HepG2 (cell line): Measurements from ENCODE around the gene ASPHD1. TPM values are rescaled to one million over a fixed set of nuclear protein-coding genes. Genes with fewer than 3 reads are reported as not detected.

Experiments
- ATRX ChIP-seq: sonication (generic); formaldehyde crosslinking; IDR thresholded peaks from 2 replicates; pipeline ENCODE4 v1.4.0; 2020; ENCODE audit warnings: missing genetic modification reagents, borderline replicate concordance
- CHCHD3 ChIP-seq: sonication (generic); formaldehyde crosslinking; IDR thresholded peaks from 2 replicates; pipeline ENCODE4 v1.8.0; 2022; ENCODE audit warnings: mild to moderate bottlenecking, missing genetic modification reagents, moderate library complexity
- HDAC1 ChIP-seq: sonication (generic); formaldehyde crosslinking; IDR thresholded peaks from 2 replicates; pipeline ENCODE4 v1.5.1; 2020; ENCODE audit warnings: mild to moderate bottlenecking, missing genetic modification reagents
- HDAC2 ChIP-seq: sonication (generic); formaldehyde crosslinking; IDR thresholded peaks from 2 replicates; pipeline ENCODE4 v1.4.0; 2020; ENCODE audit warnings: missing genetic modification reagents
- MAZ ChIP-seq, 2 experiments: sonication (generic) in 1 of 2; formaldehyde crosslinking in 1 of 2; IDR thresholded peaks; 2 replicates each; pipeline versions ENCODE4 v1.5.0 to v1.6.1; 2012 to 2020; ENCODE audit warnings: low read depth in 2 of 2, mild to moderate bottlenecking in 2 of 2, borderline replicate concordance in 1 of 2, improper control_type of control experiment in 1 of 2, low read length in 1 of 2, missing genetic modification reagents in 1 of 2, moderate library complexity in 1 of 2
- MIER3 ChIP-seq: IDR thresholded peaks from 2 replicates; pipeline ENCODE4 v1.6.1; 2016; ENCODE audit warnings: missing compliant biosample characterization, borderline replicate concordance
- RAD21 ChIP-seq: fragments of 450-650 bp; formaldehyde crosslinking; IDR thresholded peaks from 2 replicates; pipeline ENCODE4 v1.5.0; 2020; ENCODE audit warnings: mild to moderate bottlenecking
- SKIL ChIP-seq: sonication (generic); formaldehyde crosslinking; IDR thresholded peaks from 2 replicates; pipeline ENCODE4 v1.8.0; 2022; ENCODE audit warnings: missing genetic modification reagents, mild to moderate bottlenecking, moderate library complexity, borderline replicate concordance
- SMAD1 ChIP-seq: sonication (generic); formaldehyde crosslinking; IDR thresholded peaks from 2 replicates; pipeline ENCODE4 v1.4.0; 2020; ENCODE audit warnings: missing genetic modification reagents, low read depth, mild to moderate bottlenecking, borderline replicate concordance
- STAG1 ChIP-seq: sonication (generic); formaldehyde crosslinking; IDR thresholded peaks from 2 replicates; pipeline ENCODE4 v1.4.0; 2020; ENCODE audit warnings: missing genetic modification reagents
- WIZ ChIP-seq: sonication (generic); formaldehyde crosslinking; IDR thresholded peaks from 2 replicates; pipeline ENCODE4 v1.5.1; 2020; ENCODE audit warnings: mild to moderate bottlenecking, missing genetic modification reagents
- ZNF547 ChIP-seq: sonication (generic); formaldehyde crosslinking; IDR thresholded peaks from 2 replicates; pipeline ENCODE4 v1.5.1; 2020; ENCODE audit warnings: mild to moderate bottlenecking, missing genetic modification reagents
- ZNF556 ChIP-seq: sonication (generic); formaldehyde crosslinking; IDR thresholded peaks from 2 replicates; pipeline ENCODE4 v1.4.0; 2020; ENCODE audit warnings: mild to moderate bottlenecking, missing genetic modification reagents, borderline replicate concordance
- ZNF670 ChIP-seq: sonication (generic); formaldehyde crosslinking; IDR thresholded peaks from 2 replicates; pipeline ENCODE4 v1.8.0; 2022; ENCODE audit warnings: mild to moderate bottlenecking, missing genetic modification reagents, borderline replicate concordance
- polyA plus RNA-seq, 8 experiments: library from polyadenylated mRNA; depleted of rRNA in 3 of 8; stranded (reverse) in 7 of 8; unstranded in 1 of 8; fragments of >200 nt; fragmentation: Illumina TruSeq in 4 of 8; extraction: Trizol in 4 of 8; gene quantifications; 2 replicates each; pipeline versions ENCODE4 v1.2.1 to v1.2.3, GENCODE V29; 2011 to 2016; ENCODE audit warnings: low read depth in 4 of 8, missing spikeins in 1 of 8, mixed read lengths in 1 of 8; ENCODE audit not compliant: insufficient read depth in 1 of 8
- total RNA-seq, 5 experiments: library from RNA; depleted of rRNA; stranded (reverse); fragments of >200 nt; fragmentation: Illumina TruSeq; extraction: Trizol; gene quantifications; 2 replicates each; pipeline ENCODE4 v1.2.3, GENCODE V29; 2016; ENCODE audit warnings: low read depth in 1 of 5
- TF ChIP-seq, protein P1 (sequence below): sonication (generic); formaldehyde crosslinking; IDR thresholded peaks from 2 replicates; pipeline ENCODE4 v1.5.1; 2020; ENCODE audit warnings: mild to moderate bottlenecking, missing genetic modification reagents
- TF ChIP-seq, protein P2 (sequence below): sonication (generic); formaldehyde crosslinking; IDR thresholded peaks from 2 replicates; pipeline ENCODE4 v1.5.0; 2020; ENCODE audit warnings: mild to moderate bottlenecking, missing genetic modification reagents
- TF ChIP-seq, protein P3 (sequence below): sonication (generic); formaldehyde crosslinking; IDR thresholded peaks from 2 replicates; pipeline ENCODE4 v1.8.1; 2022; ENCODE audit warnings: low read depth, mild to moderate bottlenecking, missing genetic modification reagents

Gene ASPHD1
- total and polyA plus RNA-seq, 2 of the 13 experiments (the other 11 are each of a cell fraction or from before 2014, with no cell fraction given) = 13.1 to 19.7 TPM

DNA sequence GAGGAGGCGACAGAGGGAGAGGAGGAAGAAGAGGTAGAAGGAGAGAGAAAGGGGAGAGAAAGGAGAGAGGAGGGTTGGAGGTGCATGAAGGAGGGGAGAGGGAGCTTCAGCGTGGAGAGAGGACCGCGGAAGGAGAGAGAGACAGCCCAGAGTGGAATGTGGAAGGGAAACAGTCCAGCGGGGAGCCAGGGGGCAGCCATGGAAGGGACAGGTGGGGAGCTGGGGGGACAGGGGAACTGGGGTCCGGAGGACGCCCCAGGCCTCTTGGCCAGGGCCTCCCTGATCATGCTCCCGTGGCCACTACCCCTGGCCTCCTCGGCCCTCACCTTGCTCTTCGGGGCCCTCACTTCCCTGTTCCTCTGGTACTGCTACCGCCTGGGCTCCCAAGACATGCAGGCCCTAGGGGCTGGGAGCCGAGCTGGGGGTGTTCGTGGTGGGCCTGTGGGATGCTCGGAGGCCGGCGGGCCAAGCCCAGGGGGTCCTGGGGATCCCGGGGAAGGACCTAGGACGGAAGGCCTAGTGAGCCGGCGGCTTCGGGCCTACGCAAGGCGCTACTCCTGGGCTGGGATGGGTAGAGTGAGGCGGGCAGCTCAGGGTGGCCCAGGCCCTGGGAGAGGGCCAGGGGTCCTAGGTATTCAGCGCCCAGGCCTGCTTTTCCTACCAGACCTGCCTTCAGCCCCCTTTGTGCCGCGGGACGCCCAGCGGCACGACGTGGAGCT lies 759 bp downstream of the ASPHD1 start (continued):
- TF ChIP-seq ZNF547 (CRISPR knock-in tag) (0 out of 2 replicates have a peak, but pooled peaks have one; percentile 69), MAZ (IDR thresholded peaks at IDR 0.05; ENCODE audit: borderline replicate concordance, low read depth, low read length) (no peak), MAZ (CRISPR knock-in tag; IDR thresholded peaks at IDR 0.05; ENCODE audit: low read depth) (peak; percentile 47; the same call in 1 of the 2 replicates), RAD21 (CRISPR knock-in tag) (0 out of 2 replicates have a peak, but pooled peaks have one; percentile 17), ZNF670 (CRISPR knock-in tag) (no peak; the same call in 1 of the 2 replicates), MIER3 (CRISPR knock-in tag) (0 out of 2 replicates have a peak, but pooled peaks have one; percentile 19), SMAD1 (CRISPR knock-in tag) (0 out of 2 replicates have a peak, but pooled peaks have one; percentile 17), HDAC1 (peak; percentile 28; the same call in 1 of the 2 replicates), ATRX (no peak), CHCHD3 (0 out of 2 replicates have a peak, but pooled peaks have one; percentile 57), SKIL (CRISPR knock-in tag) (no peak), ZNF556 (0 out of 2 replicates have a peak, but pooled peaks have one; percentile 2), WIZ (CRISPR knock-in tag) (0 out of 2 replicates have a peak, but pooled peaks have one; percentile 34), HDAC2 (peak; percentile 28; the same call in 1 of the 2 replicates), STAG1 (no peak)
- TF ChIP-seq, protein P1, sequence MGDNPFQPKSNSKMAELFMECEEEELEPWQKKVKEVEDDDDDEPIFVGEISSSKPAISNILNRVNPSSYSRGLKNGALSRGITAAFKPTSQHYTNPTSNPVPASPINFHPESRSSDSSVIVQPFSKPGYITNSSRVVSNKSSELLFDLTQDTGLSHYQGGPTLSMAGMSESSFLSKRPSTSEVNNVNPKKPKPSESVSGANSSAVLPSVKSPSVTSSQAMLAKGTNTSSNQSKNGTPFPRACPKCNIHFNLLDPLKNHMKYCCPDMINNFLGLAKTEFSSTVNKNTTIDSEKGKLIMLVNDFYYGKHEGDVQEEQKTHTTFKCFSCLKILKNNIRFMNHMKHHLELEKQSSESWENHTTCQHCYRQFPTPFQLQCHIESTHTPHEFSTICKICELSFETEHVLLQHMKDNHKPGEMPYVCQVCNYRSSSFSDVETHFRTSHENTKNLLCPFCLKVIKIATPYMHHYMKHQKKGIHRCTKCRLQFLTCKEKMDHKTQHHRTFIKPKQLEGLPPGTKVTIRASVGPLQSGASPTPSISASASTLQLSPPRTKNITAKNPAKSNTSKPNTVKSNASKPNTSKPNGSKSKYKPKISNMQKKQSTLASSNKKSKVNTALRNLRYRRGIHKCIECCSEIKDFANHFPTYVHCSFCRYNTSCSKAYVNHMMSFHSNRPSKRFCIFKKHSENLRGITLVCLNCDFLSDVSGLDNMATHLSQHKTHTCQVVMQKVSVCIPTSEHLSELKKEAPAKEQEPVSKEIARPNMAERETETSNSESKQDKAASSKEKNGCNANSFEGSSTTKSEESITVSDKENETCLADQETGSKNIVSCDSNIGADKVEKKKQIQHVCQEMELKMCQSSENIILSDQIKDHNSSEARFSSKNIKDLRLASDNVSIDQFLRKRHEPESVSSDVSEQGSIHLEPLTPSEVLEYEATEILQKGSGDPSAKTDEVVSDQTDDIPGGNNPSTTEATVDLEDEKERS (CRISPR knock-in tag) = peak; percentile 36; the same call in 1 of the 2 replicates
- TF ChIP-seq, protein P2, sequence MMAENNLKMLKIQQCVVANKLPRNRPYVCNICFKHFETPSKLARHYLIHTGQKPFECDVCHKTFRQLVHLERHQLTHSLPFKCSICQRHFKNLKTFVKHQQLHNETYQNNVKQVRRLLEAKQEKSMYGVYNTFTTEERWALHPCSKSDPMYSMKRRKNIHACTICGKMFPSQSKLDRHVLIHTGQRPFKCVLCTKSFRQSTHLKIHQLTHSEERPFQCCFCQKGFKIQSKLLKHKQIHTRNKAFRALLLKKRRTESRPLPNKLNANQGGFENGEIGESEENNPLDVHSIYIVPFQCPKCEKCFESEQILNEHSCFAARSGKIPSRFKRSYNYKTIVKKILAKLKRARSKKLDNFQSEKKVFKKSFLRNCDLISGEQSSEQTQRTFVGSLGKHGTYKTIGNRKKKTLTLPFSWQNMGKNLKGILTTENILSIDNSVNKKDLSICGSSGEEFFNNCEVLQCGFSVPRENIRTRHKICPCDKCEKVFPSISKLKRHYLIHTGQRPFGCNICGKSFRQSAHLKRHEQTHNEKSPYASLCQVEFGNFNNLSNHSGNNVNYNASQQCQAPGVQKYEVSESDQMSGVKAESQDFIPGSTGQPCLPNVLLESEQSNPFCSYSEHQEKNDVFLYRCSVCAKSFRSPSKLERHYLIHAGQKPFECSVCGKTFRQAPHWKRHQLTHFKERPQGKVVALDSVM (CRISPR knock-in tag) = peak; percentile 57
- TF ChIP-seq, protein P3, sequence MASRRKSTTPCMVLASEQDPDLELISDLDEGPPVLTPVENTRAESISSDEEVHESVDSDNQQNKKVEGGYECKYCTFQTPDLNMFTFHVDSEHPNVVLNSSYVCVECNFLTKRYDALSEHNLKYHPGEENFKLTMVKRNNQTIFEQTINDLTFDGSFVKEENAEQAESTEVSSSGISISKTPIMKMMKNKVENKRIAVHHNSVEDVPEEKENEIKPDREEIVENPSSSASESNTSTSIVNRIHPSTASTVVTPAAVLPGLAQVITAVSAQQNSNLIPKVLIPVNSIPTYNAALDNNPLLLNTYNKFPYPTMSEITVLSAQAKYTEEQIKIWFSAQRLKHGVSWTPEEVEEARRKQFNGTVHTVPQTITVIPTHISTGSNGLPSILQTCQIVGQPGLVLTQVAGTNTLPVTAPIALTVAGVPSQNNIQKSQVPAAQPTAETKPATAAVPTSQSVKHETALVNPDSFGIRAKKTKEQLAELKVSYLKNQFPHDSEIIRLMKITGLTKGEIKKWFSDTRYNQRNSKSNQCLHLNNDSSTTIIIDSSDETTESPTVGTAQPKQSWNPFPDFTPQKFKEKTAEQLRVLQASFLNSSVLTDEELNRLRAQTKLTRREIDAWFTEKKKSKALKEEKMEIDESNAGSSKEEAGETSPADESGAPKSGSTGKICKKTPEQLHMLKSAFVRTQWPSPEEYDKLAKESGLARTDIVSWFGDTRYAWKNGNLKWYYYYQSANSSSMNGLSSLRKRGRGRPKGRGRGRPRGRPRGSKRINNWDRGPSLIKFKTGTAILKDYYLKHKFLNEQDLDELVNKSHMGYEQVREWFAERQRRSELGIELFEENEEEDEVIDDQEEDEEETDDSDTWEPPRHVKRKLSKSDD (CRISPR knock-in tag) = no peak
